EL (cell line): ENCODE data around the gene ACAA2.
"Not testable (repeated sequence)": the region's sequence is repeated elsewhere in the genome, so short reads cannot be mapped to it uniquely, and the experiment has no call there.

Experiments used
- DNase-seq: peaks from one replicate; pipeline ENCODE4 v3.0.0-alpha.2; 2016

The ACAA2 gene

DNA sequence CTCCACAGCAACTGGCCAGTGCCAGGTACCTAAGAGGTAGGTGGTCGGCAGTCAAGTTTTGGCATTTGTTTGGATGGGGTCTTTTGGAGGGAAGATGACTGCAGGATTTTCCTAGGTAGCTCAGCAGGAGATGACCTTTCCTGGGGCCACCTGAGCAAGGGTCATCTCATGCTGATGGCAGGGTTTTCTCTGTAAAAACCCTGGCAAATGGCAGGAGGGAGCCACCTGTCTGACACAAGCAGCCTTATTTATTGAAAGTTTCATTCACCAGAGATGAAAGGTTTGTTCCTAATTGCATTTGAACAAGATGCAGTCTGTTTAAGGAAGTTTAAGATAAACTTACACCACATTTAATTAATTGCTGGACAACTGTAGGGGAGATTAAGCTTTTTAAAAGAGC, 31.6 kb upstream of the ACAA2 start:
- no peak for DNase-seq

DNA sequence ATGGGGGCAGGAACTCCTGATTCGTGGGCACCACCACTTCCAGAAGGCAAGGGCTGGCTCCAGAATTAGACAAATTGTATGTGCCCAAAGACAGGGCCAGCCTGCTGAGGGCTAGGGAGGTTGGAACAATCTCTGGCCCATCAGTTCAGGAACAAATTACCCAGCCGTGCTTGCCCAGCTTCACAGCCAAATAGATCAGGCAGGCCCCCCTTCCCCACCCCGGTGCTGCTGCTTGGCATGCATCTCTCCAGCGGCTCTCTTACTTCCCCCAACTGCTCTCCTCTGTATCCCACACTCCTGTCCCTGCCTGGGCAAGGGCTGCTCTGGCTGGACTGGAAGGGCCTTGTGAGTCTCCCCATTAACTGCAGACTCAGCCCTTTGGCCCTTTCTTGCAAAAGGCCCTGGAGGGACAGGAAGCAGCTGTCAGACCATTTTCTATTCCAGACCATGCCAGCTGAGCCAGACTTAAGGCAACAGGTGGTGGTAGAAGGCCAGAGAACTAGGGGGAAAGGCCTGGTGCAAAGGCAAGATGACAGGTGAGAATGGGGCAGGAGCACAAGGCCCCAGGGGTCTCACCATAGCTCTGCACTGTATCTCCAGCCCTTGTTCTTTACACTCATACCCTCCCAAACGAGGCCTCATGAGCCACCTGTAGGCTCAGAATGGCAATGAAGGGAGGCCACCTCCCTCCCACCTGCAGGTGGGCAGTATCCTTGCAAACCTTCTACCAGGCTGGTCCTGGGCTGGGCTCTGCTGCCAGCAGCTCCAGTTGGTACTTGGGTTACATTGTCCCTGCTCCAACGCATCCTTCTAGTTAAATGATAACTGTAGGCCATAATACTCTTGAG, 30.7 kb upstream of the ACAA2 start:
- DNase-seq = no peak

DNA sequence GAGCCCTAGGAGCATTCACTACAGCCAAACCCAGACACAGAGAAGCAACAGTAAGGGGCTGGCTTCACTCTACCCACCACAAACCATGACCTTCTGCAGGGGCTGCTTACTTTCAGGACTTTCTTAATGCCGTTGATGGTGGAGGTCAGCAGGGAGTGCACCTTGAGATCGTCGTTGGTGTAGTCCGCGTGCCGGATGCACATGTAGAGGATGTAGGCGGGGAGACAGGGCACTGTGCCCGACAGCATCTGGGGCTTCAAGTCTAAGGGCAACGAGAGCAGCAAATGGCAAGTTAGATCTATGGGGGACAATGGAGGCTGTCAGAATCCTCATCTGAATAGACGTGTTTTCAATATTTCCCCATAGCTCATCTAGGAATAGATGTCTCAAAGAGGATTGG, 29.8 kb upstream of the ACAA2 start:
- DNase-seq = no peak

DNA sequence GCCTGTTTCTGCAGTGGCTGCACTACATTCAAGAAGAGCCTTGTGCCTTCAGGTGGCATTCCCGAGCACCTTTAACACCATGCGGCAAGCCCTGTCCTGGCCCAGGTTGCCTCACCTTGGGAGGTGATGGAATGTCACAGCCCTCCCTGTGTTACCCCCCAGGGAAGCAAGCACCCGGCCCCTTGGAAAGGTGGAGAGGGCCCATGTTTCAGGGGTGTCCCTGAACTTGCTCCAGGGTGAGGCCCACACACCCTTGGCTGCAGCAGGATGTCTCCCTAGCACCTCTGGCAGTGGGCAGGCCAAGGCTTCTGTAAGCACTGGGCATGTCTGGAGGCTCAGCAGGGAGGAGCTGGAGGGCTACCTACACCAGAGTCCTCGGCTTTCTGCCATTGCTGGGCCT, 29.3 kb upstream of the ACAA2 start:
- DNase-seq = no peak

DNA sequence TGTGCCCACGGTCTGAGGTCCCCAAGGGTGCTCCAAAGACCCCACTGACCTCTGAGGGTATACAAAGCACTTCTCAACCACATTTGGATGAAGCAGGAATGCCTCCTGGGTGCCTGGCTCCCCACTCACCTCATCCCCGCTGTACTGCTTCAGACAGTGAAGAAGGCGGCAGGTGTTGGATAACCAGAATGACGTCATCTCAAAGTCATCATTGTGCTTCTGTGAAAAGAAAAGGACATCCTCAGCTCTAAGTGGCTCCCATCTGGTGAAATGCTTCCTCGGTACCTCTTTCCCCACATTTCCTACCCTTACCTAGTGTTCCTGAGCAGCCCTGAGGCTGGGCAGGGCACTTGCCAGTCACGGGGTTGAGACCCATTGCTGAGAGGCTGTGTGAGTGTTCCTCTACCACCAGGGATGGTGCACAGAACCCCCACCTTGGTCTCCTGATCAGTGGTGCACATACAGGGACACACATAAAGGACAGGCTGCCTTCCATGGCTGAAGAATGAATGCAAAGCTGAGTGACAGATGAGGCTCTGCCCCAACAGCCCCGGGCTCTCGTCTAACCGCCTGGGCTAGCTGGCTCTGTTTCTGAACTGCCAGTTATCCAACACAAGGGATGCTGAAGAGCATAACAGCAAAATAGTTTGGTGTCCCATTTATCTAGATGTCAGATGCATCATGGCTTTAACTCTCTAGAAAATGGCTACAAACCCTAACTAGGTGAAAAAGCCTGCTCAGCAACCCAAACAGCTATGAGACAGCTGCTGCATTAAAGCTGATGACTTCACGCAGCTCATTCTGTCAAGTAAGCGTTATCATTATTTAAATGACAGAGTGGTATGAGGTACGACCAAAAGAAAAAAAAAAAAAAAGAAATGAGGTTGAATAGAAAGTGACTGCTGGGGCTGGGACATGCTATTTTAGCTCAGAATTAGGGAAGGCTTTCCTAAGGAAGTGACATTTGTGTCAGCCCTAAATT, 28.2 kb upstream of the ACAA2 start:
- no peak for DNase-seq

DNA sequence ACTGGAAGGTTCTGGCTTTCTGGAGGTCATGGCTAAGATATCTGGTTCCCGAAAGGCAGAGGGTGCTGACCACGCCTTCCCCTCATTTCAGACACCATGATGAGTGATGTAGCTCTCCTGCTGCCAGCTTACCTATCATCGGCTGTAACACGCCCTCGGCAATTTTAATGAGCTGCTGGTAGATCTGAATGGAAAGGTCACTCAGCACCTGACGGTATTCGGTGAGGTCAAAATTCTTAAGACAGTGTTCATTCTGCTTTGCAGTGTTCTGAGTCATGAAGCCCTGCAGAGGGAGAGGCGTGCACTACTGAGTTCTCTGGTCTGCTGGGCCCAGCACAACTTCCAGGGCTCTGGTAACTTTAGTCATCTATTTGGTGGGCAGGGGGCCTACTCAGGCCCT, 25.7 kb upstream of the ACAA2 start:
- DNase-seq = peak; percentile 71

DNA sequence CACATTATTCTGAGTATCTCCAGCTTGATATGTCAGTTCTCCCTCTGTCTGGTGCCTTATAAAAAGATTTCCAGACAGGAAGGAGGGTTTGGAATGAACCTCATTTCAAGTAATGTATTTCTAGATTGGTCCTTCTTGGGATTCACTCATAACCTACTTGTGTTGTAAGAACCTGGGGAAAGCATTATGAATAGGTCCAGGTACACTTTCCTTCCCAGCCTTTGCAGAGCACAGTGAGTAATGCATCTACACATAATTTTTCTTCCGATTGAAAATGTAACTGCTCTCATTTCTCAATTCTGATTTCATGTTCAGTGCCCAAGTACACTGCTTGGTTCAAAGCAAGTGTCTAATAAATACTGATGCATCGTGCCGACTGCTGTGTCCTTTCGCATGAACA, 25.0 kb upstream of the ACAA2 start:
- DNase-seq = no peak

DNA sequence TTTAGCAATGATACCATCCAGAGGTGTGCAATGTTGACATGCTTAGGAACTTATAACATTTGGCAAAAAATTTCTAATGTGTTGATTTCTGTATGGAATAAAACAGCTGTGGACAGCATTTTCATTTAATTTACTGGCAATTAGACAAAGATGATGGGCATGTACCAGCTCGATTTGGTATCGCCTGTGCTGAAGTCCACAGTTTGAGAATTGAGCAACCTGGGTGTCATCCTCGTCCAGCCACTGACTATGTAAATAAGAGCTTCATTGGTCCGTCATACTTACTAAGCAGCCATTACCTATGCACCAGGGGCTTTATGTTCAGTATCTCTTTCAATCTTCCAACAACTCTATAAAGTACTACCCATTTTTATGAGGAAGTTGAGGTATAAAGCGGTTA, 24.6 kb upstream of the ACAA2 start:
- no peak for DNase-seq

DNA sequence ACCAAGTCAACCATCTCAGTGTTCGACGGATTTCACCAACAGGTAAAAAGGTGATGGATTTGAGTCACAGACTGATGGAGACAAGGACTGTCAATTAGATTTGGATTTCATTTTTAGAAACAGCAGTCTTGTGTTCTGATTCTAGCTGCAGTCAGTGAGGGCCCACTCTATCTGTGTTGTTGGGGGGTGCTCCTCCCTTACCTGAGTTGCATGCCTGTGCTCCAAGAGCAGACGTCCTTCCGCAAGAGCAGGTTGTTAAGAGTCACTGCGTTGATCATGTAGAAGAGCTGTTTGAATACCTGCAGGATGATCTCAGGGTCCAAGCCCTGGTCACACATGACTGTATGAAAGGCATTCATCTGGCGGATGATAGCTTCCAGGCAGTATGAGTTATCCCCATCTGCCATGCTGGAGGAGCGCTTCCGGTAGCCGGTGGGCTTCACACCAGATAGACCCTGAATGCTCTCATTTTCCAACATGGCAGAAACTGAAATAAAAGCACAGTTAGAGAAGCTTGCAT, 24.0 kb upstream of the ACAA2 start:
- not testable (repeated sequence) for DNase-seq

DNA sequence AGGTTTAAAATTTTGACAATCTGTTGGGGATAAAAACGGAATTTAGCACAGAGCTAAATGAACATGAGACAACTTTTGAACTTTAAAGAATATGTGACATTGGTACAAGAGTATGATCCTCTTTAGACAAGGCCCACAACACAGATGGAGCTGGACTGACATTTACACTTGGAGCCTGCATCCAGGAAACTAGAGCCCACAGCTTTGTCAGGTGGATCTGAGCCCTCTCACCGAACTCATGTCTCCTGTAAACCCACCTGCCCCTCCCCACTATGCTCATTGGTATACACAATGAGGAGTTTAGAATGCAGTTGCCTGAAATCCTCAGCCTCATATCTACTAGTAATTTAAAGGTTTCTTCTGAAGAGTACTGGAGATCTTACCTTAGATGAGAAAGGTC, 22.1 kb upstream of the ACAA2 start:
- DNase-seq = no peak

DNA sequence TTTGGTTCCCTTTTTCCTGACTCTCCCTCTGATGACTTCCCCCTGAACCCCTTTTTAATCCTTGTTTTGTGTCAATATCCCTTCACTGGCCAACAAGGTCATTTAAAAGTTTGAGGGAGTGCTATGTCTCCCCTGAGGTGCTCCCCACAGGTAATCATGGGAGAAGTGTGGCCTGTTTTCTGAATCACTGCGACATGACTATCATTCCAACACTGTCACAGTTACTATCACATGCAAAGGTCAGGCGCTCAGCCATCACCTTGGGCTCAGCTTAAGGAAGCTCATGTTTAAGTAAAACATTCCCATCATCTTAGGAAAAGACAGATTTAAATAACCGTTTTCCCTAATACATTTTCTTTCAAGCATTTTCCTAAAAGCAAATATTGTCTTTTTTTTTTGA, 20.9 kb upstream of the ACAA2 start:
- no peak for DNase-seq

DNA sequence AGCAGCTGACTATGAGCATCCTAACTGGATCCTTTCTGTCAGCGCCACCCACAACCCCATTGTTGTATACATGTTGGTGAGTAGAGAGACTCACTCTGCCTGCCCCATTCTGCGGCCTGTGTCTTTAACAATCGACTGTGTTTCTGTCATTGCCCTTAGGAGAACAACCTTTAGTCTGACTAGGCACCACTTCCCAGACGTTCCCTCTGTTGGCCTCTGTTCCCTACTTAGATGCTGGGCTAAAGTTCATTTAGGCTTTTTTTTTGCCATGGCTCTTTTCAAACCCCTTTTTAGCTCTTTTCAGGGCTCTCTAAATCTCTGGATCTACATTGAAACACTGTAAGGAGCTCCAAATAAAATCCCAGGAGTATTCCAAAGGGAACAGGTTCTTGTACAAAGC, 20.5 kb upstream of the ACAA2 start:
- no peak for DNase-seq

DNA sequence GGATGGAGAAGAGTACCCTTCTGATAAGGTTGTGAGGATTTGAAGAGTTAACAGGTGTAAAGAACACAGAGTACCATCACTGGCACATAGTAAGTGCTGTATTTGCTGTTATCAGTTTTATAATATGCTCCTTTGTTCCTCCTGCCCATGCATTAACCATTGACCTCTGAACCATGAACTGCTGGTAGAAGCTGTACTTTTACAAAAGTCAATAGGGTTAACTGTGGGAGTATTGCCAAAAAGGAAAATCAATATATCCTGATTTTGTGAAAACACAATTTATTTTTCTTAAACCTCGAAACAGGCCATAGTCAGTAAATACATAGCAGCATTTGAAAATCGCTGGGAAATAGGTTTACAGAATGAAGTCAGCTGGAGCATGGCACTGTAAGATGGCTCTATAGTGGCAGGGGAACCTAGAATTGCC, 18.9 kb upstream of the ACAA2 start:
- no peak for DNase-seq

DNA sequence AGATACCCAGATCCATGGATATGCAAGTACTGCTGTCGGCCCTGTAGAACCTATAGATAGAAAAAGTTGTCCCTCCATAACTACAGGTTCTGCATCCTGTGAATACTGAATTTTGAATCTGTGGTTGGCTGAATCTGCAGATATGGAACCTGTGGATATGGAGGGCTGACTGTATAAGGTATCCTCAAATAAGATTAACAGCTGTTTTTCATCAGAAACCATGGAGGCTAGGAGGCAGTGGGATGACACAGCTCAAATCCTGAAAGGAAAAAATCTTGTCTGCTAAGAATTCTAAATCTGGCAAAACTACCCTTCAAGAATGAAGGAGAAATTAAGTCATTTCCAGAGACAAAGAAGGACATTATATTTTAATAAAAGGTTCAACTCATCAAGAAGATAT, 14.7 kb upstream of the ACAA2 start:
- no peak for DNase-seq

DNA sequence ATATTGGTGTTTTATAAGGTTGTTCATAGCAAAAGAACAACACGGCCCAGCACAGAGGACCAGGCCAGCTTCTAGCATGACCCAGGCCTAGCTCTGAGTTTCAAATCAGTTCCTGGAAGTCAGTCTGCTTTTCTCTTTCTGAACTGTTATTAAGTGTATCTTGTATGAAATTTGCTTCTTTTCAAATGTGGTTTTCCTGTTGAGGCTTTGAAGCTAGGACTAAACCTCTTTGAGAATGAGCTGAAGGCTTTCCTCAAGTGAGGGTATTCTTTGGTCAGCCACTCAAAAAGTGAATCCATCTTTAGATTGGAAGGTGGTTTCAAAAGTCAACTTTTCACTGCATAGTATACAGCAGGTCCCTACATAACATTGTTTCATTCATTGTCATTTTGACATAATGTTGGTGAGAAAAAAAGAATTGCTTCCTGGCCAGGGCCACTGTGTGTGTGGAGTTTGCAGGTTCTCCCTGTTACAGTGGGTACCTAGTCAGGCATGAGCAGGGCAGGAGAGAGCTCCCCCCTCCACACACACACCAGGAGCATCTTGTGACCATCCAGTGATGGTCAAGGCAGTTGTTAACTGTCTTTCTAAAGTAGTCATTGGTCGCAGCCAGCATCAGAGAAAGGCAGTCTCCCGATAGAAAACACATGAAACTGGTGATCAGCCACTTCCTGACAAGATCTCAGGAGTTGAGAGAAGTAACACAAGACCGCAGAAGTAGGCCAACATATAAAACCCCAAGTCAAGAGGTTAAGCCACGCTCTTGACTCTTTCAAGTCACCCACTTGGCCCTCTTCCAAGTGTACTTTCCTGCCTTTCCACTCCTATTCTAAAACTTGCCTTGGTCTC, 6.7 kb upstream of the ACAA2 start:
- peak; percentile 7 for DNase-seq

DNA sequence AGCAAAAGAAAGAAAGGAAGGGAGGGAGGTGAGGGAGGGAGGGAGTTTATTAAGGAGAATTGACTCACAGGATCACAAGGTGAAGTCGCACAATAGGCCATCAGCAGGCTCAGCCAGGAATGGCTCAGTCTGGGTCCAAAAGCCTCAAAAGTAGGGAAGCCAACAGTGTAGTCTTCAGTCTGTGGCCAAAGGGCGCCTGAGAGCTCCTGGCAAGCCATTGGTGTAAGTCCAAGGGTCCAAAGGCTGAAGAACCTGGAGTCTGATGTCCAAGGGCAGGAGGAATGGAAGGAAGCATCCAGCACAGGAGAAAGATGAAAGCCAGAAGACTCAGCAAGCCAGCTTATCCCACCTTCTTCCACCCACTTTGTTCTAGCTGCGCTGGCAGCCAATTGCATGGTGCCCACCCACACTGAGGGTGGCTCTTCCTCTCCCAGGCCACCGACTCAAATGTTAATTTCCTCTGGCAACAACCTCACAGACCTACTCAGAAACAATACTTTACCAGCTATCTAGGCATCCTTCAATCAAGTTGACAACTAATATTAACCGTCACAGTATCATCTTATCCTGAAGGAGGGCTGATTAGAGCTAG, 5.8 kb upstream of the ACAA2 start:
- DNase-seq = no peak

DNA sequence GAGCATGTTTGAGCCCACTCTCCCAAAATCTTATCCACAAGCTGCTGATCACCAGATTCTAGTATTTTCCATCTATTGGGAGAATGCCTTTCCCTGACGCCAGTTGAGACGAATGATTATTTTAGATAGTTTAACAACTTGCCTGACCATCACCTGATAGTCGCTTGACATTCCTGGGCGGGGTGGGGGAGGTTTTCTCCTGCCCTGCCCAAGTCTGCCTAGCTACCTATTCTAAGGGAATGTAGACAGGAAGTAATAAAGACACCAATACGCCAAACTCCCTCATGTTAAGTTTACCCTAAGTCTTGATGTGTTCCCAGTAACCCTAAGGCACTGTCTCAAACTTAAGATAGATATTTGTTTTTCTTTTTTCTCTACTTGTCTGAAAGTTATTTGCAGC, 4.6 kb upstream of the ACAA2 start:
- DNase-seq = no peak

DNA sequence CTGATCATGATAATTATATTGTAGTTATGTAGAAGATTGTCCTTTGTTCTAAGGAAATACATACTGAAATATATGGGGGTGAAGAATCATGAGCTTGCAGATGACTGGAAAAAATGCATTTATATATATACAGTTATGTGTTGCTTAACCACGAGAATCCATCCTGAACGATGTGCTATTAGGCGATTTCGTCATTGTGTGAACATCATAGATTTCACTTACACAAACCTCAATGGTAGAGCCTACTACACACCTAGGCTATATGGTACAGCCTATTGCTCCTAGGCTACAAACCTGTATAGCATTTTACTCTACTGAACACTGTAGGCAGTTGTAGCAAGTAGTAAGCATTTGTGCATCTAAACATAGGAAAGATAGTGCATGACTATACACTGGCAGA, 2.6 kb upstream of the ACAA2 start:
- DNase-seq = no peak

DNA sequence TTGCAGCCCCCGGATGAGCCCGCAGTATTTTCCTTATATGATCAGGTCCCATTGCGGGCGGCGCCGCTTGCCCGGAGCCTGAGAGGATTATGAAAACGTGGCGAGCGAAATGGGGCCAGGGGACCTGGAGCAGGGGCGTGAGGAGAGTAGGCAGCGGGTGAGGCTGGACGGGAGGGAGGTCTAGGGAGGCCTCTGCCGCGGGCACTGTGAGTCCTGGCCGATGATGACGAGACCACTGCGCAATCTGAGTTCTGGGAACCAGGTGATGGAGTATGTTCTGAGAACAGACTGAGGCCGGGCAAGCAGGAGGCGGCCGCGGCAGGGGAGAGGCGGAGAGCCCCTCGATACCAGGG, 790 bp upstream of the ACAA2 start:
- peak; percentile 60 for DNase-seq

DNA sequence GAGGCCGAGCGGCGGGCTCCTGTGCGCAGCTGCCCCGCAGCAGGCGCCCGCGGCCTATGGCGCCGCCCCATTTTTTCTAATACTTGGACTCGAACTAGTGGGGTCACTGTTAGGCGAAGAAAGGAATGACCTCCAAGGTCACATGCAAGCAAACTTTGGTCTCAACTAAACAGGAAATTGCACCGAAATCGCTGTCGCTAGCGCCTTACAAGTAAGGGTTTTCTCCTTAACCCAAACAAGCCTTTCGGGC, 339 bp downstream of the ACAA2 start:
- DNase-seq = peak; percentile 41

DNA sequence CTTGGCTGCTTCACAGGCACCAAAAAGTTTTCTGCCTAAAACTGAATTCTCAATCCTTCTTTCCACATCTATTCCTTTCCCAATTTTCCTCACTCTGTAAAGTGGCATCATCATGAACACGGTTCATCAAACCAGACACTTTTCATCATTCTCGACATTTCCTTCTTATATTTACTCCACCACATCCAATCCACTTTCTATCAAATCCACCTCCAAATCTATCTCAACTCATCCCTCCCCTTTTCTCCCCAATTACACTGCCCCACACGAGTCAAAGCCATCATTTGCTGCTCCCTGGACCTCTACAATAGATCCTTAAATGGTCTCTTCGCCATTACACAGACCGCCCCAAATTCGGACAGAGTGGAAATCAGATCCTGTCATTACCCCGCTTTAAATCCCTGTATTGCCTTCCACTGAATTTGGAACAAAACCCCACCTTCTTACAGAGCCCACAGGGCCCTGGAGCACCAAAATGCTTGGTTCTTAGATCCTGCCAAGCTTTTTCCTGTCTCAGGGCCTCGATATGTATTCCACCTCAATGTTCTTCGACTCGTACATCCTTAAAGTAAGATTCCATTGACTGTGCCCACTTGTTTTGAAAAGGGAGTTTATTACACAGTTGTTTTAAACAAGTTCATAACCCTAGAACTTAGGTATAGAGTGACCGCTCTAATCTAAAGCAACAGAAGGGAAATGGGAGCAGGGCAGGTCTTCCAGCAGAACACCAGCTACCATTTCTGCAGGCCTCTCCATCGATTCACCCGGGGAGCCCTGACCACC, 856 bp downstream of the ACAA2 start:
- peak; percentile 8 for DNase-seq
